DOHH2 (cell line): ENCODE data around the gene PGP.

ENCODE experiments used
- H3F3A ChIP-seq: fragments of 200-600 bp; sonication (generic), shearing (Covaris generic); 2 replicates; pipeline ENCODE4 v1.6.0; 2016; ENCODE audit warnings: antibody characterized with exemption, mild to moderate bottlenecking; ENCODE audit not compliant: control insufficient read depth, insufficient read depth
- H3K27ac ChIP-seq: fragments of 200-600 bp; sonication (generic); 2 replicates; pipeline ENCODE4 v1.5.1; 2014; ENCODE audit warnings: low read depth, mild to moderate bottlenecking, low read length, moderate library complexity
- H3K27me3 ChIP-seq: fragments of 200-600 bp; sonication (generic); 2 replicates; pipeline ENCODE4 v1.6.1; 2014; ENCODE audit warnings: mild to moderate bottlenecking, low read length, mixed read lengths; ENCODE audit not compliant: control insufficient read depth
- H3K36me3 ChIP-seq: fragments of 200-600 bp; sonication (generic); 2 replicates; pipeline ENCODE4 v1.6.1; 2014; ENCODE audit warnings: mild to moderate bottlenecking, low read length, moderate library complexity, mixed read lengths; ENCODE audit not compliant: control insufficient read depth
- H3K4me1 ChIP-seq: fragments of 200-600 bp; sonication (generic); 2 replicates; pipeline ENCODE4 v1.6.1; 2014; ENCODE audit warnings: mild to moderate bottlenecking, low read length, mixed read lengths; ENCODE audit not compliant: control insufficient read depth
- H3K4me2 ChIP-seq: fragments of 200-600 bp; sonication (generic); 2 replicates; pipeline ENCODE4 v1.6.0; 2014; ENCODE audit warnings: mild to moderate bottlenecking, low read length, moderate library complexity
- H3K4me3 ChIP-seq: fragments of 200-600 bp; sonication (generic); 2 replicates; pipeline ENCODE4 v1.5.1; 2014; ENCODE audit warnings: mild to moderate bottlenecking, low read length, mixed read lengths
- H3K79me2 ChIP-seq: fragments of 200-600 bp; sonication (generic); 2 replicates; pipeline ENCODE4 v1.6.1; 2014; ENCODE audit warnings: mild to moderate bottlenecking, low read length, mixed read lengths; ENCODE audit not compliant: control insufficient read depth
- H3K9me2 ChIP-seq: fragments of 200-600 bp; sonication (generic); replicated peaks from 2 replicates; pipeline ENCODE4 v1.6.1; 2014; ENCODE audit warnings: mild to moderate bottlenecking, low read length, mixed read lengths; ENCODE audit not compliant: control insufficient read depth
- H3K9me3 ChIP-seq: fragments of 200-600 bp; sonication (generic); 2 replicates; pipeline ENCODE4 v1.6.1; 2014; ENCODE audit warnings: antibody characterized with exemption, low read length, mixed read lengths; ENCODE audit not compliant: control insufficient read depth, insufficient read depth
- H4K20me1 ChIP-seq: fragments of 200-600 bp; sonication (generic); 2 replicates; pipeline ENCODE4 v1.6.0; 2014; ENCODE audit warnings: low read depth, mild to moderate bottlenecking, antibody characterized with exemption, low read length, moderate library complexity; ENCODE audit not compliant: control insufficient read depth, insufficient read depth
- EZH2phosphoT487 ChIP-seq: fragments of 200-600 bp; sonication (generic); IDR thresholded peaks from 2 replicates; pipeline ENCODE4 v1.6.1; 2017; ENCODE audit warnings: borderline replicate concordance, mild to moderate bottlenecking, antibody characterized with exemption, low read length, moderate library complexity, mixed read lengths
- TF ChIP-seq, protein P1 (sequence below): fragments of 200-600 bp; sonication (generic); IDR thresholded peaks from one replicate; pipeline ENCODE4 v1.5.1; 2014; ENCODE audit warnings: antibody characterized with exemption, mild to moderate bottlenecking, low read depth, low read length; ENCODE audit not compliant: poor library complexity, severe bottlenecking

The PGP gene

DNA sequence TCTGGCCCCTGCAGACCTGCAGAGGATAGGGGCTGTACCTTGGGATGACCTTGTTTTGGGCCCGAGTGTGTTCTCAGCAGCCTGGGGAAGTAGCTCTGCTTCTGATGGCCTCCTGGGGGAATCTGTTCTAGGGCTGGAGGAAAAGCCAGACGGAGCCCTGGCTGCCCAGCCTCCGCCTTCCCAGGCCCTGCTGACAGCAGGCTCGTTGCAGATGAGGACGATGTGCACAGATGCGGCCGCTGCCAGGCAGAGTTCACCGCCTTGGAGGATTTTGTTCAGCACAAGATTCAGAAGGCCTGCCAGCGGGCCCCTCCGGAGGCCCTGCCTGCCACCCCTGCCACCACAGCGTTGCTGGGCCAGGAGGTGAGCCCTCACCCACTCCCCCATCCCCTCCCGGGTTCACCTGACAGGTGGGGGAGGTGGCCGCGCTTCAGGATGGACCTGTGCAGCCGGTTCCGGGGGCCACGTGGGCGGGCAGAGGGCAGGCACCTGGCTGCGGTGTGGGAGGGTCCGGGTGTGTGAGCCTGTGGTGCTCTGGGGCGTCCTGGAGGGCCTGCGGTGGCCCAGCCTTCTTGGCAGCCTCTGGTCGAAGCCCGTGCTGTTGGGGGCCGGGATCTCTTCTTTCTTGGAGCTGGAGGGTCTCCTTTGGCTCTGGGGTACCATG lies 13.7 kb upstream of the PGP start:
- no peak overlapping the region for H3K27ac ChIP-seq
- H3K36me3 ChIP-seq = peaks cover 54% of the 10 kb centered on the region
- H3K79me2 ChIP-seq = peaks cover 52% of the 10 kb centered on the region
- no peak overlapping the region for H3K4me3 ChIP-seq
- H3K4me1 ChIP-seq = peaks cover 11% of the 10 kb centered on the region
- TF ChIP-seq, protein P1, sequence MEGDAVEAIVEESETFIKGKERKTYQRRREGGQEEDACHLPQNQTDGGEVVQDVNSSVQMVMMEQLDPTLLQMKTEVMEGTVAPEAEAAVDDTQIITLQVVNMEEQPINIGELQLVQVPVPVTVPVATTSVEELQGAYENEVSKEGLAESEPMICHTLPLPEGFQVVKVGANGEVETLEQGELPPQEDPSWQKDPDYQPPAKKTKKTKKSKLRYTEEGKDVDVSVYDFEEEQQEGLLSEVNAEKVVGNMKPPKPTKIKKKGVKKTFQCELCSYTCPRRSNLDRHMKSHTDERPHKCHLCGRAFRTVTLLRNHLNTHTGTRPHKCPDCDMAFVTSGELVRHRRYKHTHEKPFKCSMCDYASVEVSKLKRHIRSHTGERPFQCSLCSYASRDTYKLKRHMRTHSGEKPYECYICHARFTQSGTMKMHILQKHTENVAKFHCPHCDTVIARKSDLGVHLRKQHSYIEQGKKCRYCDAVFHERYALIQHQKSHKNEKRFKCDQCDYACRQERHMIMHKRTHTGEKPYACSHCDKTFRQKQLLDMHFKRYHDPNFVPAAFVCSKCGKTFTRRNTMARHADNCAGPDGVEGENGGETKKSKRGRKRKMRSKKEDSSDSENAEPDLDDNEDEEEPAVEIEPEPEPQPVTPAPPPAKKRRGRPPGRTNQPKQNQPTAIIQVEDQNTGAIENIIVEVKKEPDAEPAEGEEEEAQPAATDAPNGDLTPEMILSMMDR = no peak
- TF ChIP-seq EZH2phosphoT487 = no peak
- no peak overlapping the region for H3K4me2 ChIP-seq
- no peaks in the 10 kb centered on the region for H3K27me3 ChIP-seq
- no peaks in the 10 kb centered on the region for H3K9me2 ChIP-seq
- no peaks in the 10 kb centered on the region for H4K20me1 ChIP-seq
- H3K9me3 ChIP-seq = no peaks in the 10 kb centered on the region
- H3F3A ChIP-seq = no peaks in the 10 kb centered on the region

DNA sequence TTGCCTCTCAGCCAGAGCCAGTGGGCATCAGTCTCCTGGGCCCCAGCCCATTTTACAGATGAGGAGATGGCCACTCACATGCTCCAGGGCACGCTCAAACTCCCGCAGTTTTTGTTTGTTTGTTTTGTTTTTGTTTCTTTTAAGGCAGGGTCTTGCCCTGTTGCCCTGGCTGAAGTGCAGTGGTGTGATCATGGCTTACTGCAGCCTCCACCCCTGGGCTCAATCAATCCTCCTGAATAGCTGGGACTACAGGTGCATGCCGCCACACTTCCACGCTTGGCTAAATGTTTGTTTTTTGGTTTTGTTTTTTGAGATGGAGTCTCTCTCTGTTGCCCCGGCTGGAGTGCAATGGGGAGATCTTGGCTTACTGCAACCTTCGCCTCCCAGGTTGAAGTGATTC lies 12.3 kb upstream of the PGP start:
- Histone ChIP-seq H3K4me1 (peaks cover 11% of the 10 kb centered on the region), H3K27me3 (no peaks in the 10 kb centered on the region), H3K9me3 (no peaks in the 10 kb centered on the region), H3K27ac (no peak overlapping the region), H3K79me2 (peaks cover 52% of the 10 kb centered on the region), H3K9me2 (no peaks in the 10 kb centered on the region), H3K36me3 (peaks cover 43% of the 10 kb centered on the region), H3F3A (0 out of 2 replicates have a peak, but pooled peaks cover 2% of the 10 kb centered on the region), H3K4me2 (no peak overlapping the region), H4K20me1 (no peaks in the 10 kb centered on the region), H3K4me3 (no peak overlapping the region)
- TF ChIP-seq EZH2phosphoT487 = no peak
- TF ChIP-seq, protein P1 = no peak

GRCh38 chr16:2226245-2226793 lies 11.7 kb upstream of the PGP start:
- Histone ChIP-seq H3K79me2 (peaks cover 52% of the 10 kb centered on the region), H4K20me1 (no peaks in the 10 kb centered on the region), H3F3A (0 out of 2 replicates have a peak, but pooled peaks cover 2% of the 10 kb centered on the region), H3K4me2 (no peak overlapping the region), H3K27me3 (no peaks in the 10 kb centered on the region), H3K4me3 (no peak overlapping the region), H3K9me2 (no peaks in the 10 kb centered on the region), H3K27ac (no peak overlapping the region), H3K36me3 (peaks cover 37% of the 10 kb centered on the region), H3K4me1 (peaks cover 11% of the 10 kb centered on the region), H3K9me3 (no peaks in the 10 kb centered on the region)
- TF ChIP-seq, protein P1 = no peak
- TF ChIP-seq EZH2phosphoT487 = no peak
